ENCODE measurements around the gene NKX3-2.

- peak in 1 of 3 donors; percentile 6 for TF ChIP-seq POLR2AphosphoS5 (IDR thresholded peaks at IDR 0.05)
- TF ChIP-seq, protein P1, sequence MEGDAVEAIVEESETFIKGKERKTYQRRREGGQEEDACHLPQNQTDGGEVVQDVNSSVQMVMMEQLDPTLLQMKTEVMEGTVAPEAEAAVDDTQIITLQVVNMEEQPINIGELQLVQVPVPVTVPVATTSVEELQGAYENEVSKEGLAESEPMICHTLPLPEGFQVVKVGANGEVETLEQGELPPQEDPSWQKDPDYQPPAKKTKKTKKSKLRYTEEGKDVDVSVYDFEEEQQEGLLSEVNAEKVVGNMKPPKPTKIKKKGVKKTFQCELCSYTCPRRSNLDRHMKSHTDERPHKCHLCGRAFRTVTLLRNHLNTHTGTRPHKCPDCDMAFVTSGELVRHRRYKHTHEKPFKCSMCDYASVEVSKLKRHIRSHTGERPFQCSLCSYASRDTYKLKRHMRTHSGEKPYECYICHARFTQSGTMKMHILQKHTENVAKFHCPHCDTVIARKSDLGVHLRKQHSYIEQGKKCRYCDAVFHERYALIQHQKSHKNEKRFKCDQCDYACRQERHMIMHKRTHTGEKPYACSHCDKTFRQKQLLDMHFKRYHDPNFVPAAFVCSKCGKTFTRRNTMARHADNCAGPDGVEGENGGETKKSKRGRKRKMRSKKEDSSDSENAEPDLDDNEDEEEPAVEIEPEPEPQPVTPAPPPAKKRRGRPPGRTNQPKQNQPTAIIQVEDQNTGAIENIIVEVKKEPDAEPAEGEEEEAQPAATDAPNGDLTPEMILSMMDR (IDR thresholded peaks at IDR 0.05) = peak in 5 of 7 experiments; percentile 64 to 90 (median 83)
Measured at GRCh38 chr4:13548984-13549546, 4.8 kb upstream of the NKX3-2 start.
